Inferior parietal cortex (tissue), 1 donor: ENCODE measurements around the gene SOHLH1.

Source experiments
- DNase-seq: peaks from one replicate; pipeline ENCODE4 v3.0.0-alpha.2; 2016; ENCODE audit errors: extremely low spot score

Gene SOHLH1

GRCh38 chr9:135729480-135729879, 30.2 kb upstream of the SOHLH1 start:
- no peak for DNase-seq

GRCh38 chr9:135728436-135729110, 29.3 kb upstream of the SOHLH1 start:
- DNase-seq = no peak

GRCh38 chr9:135727257-135727875, 28.1 kb upstream of the SOHLH1 start:
- DNase-seq = no peak

GRCh38 chr9:135726138-135726853, 27.0 kb upstream of the SOHLH1 start:
- DNase-seq = no peak

GRCh38 chr9:135724186-135724787, 25.0 kb upstream of the SOHLH1 start:
- DNase-seq = no peak

GRCh38 chr9:135722365-135722764, 23.1 kb upstream of the SOHLH1 start:
- no peak for DNase-seq

- no peak for DNase-seq
Measured at GRCh38 chr9:135719472-135719871, 20.2 kb upstream of the SOHLH1 start.

GRCh38 chr9:135718616-135719015, 19.3 kb upstream of the SOHLH1 start:
- no peak for DNase-seq

- no peak for DNase-seq
Measured at GRCh38 chr9:135717410-135717809, 18.1 kb upstream of the SOHLH1 start.

- no peak for DNase-seq
Measured at GRCh38 chr9:135716045-135716444, 16.8 kb upstream of the SOHLH1 start.

GRCh38 chr9:135715056-135715595, 15.8 kb upstream of the SOHLH1 start:
- DNase-seq = no peak

GRCh38 chr9:135714242-135715055, 15.2 kb upstream of the SOHLH1 start:
- DNase-seq = no peak

GRCh38 chr9:135712613-135713295, 13.5 kb upstream of the SOHLH1 start:
- DNase-seq = no peak

GRCh38 chr9:135711881-135712280, 12.6 kb upstream of the SOHLH1 start:
- DNase-seq = no peak

GRCh38 chr9:135711391-135711790, 12.1 kb upstream of the SOHLH1 start:
- DNase-seq = no peak

- DNase-seq = no peak
Measured at GRCh38 chr9:135708164-135708563, 8.9 kb upstream of the SOHLH1 start.

GRCh38 chr9:135707252-135708138, 8.2 kb upstream of the SOHLH1 start:
- DNase-seq = no peak

- DNase-seq = no peak
Measured at GRCh38 chr9:135706288-135706687, 7.0 kb upstream of the SOHLH1 start.

- no peak for DNase-seq
Measured at GRCh38 chr9:135705376-135705775, 6.1 kb upstream of the SOHLH1 start.

GRCh38 chr9:135704483-135704882, 5.2 kb upstream of the SOHLH1 start:
- no peak for DNase-seq
